GM21423 (cell line): ENCODE measurements around the gene TRIM69.
"Not testable (repeated sequence)": the region's sequence is repeated elsewhere in the genome, so short reads cannot be mapped to it uniquely, and the experiment has no call there.

Source experiments
- ATAC-seq: cut with Tn5 transposase; IDR thresholded peaks from one replicate; pipeline ENCODE4 v1.9.1; 2021; ENCODE audit warnings: mild to moderate bottlenecking, moderate library complexity; ENCODE audit not compliant: unreplicated experiment

TRIM69 gene

DNA sequence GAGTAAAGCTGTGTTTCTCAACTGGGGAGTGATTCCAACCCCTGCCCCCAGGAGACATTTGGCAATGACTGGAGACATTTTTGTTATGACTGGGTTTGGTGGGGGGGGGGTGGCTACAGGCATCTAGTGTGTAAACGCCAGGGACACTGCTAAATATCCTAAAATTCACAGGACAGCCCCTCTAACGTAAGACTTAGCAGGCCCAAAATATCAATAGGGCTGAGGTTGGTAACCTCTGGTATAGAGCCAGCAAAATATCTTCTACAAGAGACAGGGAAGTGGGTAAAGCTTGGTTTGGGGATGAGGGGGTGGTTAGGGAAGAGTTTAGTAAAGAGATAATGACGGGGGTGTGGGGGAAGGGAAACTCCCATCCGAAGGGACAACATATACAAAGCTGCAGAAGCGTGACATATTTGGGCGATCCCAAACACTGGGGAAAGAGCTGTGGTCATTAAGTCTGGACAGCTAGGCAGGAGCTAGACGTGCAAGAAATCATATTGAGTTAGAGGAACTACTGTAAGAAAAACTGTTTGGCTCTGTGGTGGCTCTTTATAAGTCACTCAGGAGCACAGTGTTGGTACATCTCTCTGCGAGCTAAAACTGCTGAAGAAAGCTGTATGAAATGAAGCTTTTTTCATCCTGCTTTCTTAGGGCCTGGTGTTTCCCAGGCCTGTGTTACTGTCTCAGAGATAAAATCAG lies 697 bp upstream of the TRIM69 start:
- ATAC-seq = peak; percentile 41

- no peak for ATAC-seq
Measured at GRCh38 chr15:44738340-44738984, 2.1 kb downstream of the TRIM69 start.

GRCh38 chr15:44739222-44739847 lies 3.0 kb downstream of the TRIM69 start:
- not testable (repeated sequence) for ATAC-seq

DNA sequence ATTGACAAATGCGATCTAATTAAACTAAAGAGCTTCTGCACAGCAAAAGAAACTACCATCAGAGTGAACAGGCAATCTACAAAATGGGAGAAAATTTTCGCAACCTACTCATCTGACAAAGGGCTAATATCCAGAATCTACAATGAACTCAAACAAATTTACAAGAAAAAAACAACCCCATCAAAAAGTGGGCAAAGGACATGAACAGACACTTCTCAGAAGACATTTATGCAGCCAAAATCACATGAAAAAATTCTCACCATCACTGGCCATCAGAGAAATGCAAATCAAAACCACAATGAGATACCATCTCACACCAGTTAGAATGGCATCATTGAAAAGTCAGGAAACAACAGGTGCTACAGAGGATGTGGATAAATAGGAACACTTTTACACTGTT lies 7.1 kb downstream of the TRIM69 start:
- not testable (repeated sequence) for ATAC-seq

DNA sequence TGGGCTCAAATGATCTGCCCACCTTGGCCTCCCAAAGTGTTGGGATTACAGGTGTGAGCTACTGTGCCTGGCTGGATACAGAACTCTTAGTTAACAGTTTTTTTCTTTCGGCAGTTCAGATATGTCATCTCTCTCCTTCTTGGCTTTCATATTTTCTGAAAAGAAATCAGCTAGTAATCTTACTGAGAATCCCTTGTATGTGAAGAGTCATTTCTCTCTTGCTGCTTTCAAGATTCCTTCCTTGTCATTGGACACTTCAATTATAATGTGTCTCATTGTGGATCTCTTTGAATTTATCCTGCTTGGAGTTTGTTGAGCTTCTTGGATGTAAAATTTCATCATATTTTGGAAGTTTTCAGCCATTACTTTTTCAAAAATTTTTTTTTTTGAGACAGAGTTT lies 17.0 kb downstream of the TRIM69 start:
- ATAC-seq = no peak

GRCh38 chr15:44763187-44763586 lies 26.9 kb downstream of the TRIM69 start:
- ATAC-seq = no peak

GRCh38 chr15:44763848-44764247 lies 27.5 kb downstream of the TRIM69 start:
- no peak for ATAC-seq

DNA sequence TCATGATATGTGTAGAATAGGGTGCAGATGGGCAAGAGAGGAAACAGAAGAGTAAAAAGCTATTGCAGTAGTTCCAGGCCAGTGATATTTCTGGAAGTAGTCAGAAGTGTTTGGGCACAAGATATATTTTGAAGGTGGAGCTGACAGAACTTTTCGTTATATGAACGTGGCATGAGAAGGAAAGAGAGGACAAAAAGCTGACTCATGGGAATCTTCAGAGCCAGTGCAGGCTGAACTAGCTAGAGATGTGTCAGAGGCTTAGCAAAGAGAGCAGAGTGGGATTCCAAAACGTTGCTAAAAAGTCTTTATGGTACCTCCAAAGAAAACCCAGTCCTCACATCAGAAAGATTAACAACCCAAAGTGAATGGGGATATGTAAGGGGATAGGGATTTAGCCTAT lies 28.7 kb downstream of the TRIM69 start:
- no peak for ATAC-seq

- ATAC-seq = no peak
Measured at GRCh38 chr15:44769521-44769920, 33.2 kb downstream of the TRIM69 start.

- ATAC-seq = not testable (repeated sequence)
Measured at GRCh38 chr15:44770715-44771114, 34.4 kb downstream of the TRIM69 start.

DNA sequence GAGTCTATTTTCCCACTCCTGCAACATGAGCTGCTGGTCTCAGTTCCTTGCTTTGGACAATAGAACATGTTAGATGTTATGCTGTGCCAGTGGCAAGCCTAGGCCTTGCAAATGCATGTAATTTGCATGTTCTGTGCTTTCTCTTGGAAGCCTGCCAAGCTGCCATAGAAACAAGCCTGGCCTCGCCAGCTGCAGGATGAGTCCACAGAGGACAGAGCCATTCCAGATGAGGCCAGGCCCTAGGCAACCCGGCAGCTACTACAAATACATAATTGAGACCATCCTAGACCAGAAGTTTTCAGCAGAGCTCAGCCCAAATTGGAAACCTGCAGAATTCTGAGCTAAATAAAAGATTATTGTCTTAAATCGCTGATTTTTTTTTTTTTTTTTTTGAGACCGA lies 39.6 kb downstream of the TRIM69 start:
- ATAC-seq = no peak

DNA sequence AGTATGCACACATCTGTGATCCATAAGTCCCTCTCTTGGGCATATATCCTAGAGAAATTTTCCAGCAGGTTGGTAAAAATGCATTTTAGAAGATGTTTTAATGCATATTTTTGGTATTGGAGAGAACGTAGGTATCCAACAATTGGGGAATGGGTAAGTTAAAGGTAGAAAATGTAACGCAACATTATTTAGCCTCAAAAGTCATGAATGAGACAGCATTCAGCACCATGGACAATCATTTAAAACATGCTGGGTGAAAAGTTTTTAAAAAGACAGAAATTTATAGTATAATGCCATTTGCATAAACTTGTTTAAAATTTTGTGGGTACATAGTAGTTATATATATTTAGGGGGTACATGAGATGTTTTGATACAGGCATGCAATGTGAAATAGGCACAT lies 43.4 kb downstream of the TRIM69 start:
- ATAC-seq = no peak

DNA sequence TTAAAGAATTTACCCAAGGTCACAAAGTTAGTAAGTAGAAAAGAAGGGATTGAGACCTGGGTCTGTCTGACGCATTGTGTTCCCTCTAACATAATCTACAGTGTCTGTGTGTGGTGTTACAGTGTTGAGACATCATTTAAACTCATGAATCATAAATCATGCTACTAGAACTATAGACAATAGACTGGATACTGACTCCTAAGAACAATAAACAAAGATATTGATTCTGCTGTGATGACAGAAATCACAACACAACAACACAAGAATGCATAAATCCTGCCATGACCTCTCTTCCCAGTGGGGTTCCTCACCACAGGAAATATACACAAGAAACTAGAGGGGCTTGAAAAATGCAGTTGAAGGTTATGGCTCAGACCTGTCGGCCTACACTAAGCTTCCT lies 44.3 kb downstream of the TRIM69 start:
- ATAC-seq = no peak

DNA sequence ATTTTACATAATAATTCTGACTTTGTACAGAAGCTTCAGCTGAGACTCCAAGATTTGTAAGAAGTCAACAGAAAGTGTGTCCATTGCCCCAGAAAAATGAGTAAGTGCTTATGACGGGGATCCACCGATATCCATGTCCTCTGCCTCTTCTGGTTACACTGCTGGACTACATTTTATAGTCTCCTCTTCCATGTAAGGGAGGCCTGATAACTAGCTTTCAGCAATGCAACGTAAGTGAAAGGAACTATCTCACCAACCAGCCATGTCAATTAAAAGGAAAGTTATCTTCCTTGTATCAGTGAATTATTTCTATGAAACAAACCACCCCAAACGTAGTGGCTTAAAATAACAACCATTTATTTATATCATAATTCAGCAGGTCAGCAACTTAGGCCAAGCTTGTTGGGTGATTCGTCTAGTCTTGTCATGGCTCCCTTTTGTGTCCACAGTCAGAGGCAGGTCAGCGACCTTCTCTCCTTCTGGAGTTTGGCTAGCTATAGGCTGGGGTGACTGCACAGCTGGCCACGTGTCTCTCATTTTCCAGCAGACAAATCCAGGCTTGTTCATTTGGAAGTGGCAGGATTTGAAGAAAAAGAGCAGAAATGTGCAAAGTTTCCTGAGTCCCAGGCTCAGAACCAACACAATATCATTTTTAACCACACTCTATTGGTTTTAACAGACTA lies 44.9 kb downstream of the TRIM69 start:
- no peak for ATAC-seq

DNA sequence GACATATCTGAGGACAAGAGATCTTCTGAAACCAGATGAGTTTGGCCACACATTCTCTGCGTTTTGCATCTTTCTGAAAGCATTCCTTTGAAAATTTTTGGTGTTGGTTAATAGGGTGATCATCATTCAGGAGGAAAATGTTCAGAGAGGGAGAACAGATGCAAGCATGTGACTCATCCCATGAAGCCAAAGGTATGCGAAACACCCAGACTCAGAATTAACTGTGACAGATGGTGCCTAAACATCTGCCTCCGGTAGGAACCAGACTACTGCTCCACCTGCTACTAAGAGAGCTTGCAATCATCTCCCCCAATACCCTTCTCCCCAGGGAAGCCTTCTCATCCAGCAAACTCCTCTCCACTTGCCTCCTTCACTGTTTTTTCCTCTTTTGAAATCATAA lies 46.2 kb downstream of the TRIM69 start:
- ATAC-seq = no peak

GRCh38 chr15:44784918-44785274 lies 48.6 kb downstream of the TRIM69 start:
- ATAC-seq = not testable (repeated sequence)

DNA sequence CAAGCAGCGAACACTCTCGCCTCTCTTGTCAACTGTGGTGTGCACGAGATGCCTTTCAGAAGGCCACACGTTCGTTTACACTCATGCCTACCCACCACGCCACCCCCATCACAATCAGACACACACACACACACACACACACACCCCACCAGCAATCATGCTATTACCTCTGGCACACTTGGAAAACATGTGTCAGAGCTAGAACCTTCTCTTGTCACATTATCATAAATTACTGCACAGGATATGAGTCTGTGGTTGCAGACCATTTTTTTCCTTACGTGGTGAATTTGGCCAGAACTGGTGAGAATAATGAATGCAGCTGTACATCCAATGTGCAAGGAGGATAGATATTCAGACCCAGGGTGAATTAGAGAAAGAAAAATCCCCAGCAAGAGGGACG lies 52.4 kb downstream of the TRIM69 start:
- ATAC-seq = no peak

GRCh38 chr15:44790215-44790614 lies 53.9 kb downstream of the TRIM69 start:
- ATAC-seq = no peak

GRCh38 chr15:44790656-44791055 lies 54.3 kb downstream of the TRIM69 start:
- ATAC-seq = no peak

DNA sequence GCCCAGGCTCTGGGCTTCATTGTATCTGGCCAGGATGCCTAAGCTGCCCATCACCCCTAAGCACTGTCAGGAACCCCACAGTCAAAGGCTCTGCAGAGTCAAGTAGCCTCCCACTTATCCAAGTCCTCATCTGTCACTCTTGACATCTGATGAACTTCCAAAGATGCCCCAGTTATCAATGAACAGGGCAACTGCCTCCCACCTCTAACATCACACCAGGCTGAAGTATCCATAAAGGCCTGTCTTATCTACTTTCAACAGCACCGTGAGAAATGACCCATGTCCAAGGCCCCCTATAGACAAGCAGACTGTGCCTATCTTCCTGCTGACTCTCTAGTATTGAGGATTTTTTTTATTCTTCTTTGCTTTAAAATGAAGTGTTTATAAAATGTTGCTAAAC lies 56.4 kb downstream of the TRIM69 start:
- ATAC-seq = no peak

GRCh38 chr15:44794072-44794471 lies 57.7 kb downstream of the TRIM69 start:
- no peak for ATAC-seq

DNA sequence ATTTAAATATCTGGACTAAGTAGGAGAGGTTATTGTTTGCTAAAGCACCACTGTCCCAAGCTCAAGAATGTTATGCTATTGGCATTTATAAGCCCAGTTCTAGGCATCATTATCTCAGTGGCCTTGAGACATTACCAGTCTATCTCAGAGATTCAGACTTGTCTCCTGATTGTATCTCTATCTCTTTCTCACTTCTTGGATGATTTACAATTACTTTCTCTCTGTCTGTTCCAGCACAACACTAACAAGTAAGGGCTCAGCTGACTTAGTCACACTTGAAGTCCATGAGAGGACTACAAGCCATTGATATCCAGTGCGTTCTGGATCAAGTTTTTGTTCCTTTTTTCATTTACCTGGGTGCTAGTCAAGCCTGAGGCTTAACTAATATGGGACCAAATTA lies 60.2 kb downstream of the TRIM69 start:
- ATAC-seq = no peak
